NCI-H526 treated with DMSO at 0.1 percent for 48 hours (cell line): ENCODE data around the gene DEUP1.
"Not testable (repeated sequence)": the region's sequence is repeated elsewhere in the genome, so short reads cannot be mapped to it uniquely, and the experiment has no call there.

Experiments
- DNase-seq: peaks from one replicate; lab custom pipeline; 2025; lab: John Stamatoyannopoulos, UW

The DEUP1 gene, protein sequence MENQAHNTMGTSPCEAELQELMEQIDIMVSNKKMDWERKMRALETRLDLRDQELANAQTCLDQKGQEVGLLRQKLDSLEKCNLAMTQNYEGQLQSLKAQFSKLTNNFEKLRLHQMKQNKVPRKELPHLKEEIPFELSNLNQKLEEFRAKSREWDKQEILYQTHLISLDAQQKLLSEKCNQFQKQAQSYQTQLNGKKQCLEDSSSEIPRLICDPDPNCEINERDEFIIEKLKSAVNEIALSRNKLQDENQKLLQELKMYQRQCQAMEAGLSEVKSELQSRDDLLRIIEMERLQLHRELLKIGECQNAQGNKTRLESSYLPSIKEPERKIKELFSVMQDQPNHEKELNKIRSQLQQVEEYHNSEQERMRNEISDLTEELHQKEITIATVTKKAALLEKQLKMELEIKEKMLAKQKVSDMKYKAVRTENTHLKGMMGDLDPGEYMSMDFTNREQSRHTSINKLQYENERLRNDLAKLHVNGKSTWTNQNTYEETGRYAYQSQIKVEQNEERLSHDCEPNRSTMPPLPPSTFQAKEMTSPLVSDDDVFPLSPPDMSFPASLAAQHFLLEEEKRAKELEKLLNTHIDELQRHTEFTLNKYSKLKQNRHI

DNA sequence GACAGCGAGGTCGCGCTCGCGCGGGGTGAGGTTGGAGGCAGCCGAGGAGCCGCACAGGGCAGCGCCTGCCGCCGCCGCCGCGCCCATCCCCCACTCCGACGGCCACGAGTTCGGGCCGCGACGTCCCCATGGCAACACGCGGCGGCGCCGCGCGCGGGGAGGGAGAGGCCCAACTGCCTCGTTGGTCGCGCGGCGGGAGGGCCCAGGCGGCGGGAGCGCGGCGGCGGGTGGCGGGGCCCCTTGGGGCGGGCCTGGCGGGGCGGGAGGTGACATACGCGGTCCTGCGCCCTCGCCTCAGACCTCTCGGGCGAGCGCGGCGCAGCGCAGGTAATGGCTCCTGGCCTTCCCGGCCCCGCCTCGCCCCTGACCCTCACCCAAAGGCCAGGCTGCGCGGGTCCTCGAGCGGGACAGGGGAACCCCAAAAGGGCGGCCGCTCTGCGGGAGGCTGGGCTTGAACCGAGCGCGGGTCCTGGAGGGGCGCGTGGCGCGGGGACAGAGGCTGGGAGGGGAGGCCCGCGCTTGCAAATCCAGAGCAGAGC, at the start of gene DEUP1:
TSS of gene DEUP1 (plus strand) at position 297 of the 539 bp plus-strand sequence. CDS start 1,518 bp downstream, outside the sequence.
- DNase-seq, result peak; percentile 83

DNA sequence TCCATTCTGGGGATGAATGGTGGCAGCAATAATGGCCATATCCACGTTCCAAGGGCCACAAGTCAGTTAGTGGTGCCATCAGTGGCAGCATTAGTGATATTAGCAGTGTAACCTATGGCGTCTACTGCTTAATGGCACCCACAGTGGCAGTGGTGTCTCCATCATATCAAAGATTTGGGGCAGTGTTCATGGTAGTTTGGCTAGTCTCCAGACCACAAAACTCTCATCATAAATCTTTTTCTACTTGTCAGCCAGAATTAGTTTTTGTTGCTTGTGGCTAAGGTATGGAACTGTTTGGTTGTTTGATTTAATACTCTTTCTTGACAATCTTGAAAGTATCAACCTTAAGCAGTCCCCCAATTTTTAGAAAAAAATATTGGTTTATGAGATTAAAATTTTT, 45.1 kb upstream of the DEUP1 start:
- DNase-seq, result no peak

- DNase-seq, result no peak
Measured at GRCh38 chr11:93287434-93287833, 43.1 kb upstream of the DEUP1 start.

GRCh38 chr11:93288079-93288478, 42.5 kb upstream of the DEUP1 start:
- no peak for DNase-seq

DNA sequence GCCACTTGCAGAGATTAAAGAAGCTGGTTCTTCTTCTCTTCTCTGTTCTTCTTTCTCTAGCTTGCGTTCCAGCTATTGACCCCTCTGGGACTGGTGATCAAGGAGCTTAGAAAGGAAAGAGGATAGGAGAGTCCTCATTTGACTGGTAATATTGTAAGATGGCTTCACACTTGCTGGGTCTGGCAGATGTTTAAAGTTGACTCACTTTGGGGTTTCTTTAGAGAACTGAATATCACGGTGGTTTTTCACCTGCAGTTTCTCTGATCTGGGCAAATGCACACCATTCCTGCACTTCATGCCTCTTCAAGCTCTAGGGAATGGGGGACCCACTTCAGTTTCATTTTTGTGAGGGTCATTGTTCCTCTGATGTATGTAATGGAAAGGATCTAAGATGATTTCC, 41.8 kb upstream of the DEUP1 start:
- DNase-seq, result no peak

DNA sequence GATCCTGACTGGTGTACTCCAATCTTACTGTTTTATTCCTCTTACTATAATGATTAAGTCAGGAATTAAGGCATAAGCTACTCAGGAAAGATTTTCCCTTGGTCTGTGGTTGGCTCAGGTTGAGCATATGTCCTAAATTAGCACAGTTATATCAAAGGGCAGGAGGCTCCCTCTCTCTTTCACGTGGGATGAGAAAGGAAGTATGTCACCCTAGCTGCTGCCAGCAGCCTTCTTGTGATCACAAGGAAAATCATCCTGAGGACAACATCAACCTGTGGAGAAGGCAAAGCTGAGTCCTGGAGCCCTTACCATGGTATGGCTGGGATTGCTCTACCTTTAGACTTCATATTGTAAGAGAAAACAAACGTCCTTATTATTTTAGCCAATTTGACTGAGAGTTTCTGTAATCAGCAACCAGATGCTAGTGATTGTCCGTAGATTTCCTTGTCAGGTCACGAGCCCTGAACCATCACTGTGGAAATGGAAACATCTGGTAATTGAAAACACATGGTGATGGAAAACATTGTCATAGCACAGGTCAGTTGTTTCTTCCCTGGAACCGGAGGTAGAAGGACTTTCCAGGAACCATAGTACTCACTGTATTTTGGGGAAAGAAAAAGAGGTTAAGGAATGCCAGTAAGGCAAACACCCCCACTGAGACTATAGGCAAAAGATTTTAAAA, 40.6 kb upstream of the DEUP1 start:
- no peak for DNase-seq

GRCh38 chr11:93291110-93291509, 39.4 kb upstream of the DEUP1 start:
- DNase-seq, result no peak

DNA sequence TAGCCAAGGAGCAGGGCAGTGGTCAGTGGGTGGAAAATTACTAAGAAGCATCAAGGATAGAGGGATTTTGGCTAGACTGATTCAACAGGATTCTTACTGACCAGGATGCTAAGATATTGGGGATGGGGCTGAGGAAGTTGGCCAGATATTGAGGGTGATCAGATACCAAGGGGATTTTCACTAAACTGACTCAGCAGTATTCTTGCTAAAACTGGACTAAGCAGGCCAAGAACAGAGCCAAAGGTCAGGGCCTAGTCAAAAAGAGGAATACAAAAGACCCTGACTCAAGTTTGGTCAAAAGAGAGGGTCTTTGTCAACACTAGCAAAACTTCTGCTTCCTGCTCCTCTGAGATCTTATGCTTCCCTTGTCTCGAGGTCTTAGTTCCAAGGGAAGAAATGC, 38.6 kb upstream of the DEUP1 start:
- DNase-seq, result no peak

GRCh38 chr11:93295921-93296575, 34.5 kb upstream of the DEUP1 start:
- DNase-seq, result no peak

- DNase-seq, result no peak
Measured at GRCh38 chr11:93303689-93304088, 26.9 kb upstream of the DEUP1 start.

DNA sequence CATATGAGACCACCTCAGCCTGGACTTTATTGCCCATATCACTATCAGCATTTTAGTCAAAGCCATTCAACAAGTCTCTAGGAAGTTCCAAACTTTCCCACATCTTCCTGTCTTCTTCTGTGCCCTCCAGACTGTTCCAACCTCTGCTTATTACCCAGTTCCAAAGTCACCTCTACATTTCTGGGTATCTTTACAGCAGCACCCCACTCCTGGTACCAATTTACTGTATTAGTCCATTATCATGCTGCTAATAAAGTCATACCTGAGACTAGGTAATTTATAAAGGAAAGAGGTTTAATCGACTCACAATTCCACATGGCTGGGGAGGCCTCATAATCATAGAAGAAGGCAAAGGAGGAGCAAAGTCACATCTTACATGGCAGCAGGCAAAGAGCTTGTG, 16.1 kb upstream of the DEUP1 start:
- not testable (repeated sequence) for DNase-seq

DNA sequence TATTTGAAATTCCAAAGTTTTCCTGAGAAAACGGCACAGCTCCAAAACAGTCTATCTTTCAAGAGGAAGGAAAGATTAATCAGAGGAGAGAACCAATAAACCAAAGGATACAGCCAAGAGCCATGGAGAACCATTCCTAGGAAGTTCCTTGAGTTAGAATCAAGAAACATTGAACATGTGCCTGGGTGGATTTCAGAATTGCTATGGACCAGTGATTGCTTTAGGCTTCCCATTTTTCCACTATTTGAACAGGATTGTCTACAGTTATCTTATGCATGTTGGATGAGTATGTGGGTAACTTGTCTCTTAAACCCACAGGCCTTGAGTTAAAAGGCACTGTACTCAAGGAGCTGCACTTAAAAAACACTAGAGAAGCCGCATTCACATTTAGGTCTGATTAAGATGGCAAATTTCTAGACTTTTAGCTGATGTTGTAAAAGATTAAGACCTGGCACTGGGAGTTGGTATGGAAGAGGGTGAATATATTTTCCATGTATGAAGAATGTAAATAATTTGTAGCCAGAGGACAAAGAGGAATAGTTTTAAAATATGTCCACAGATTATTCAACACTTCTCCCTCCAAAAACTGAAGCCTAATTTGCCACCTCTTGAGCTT, 11.2 kb upstream of the DEUP1 start:
- DNase-seq, result no peak

DNA sequence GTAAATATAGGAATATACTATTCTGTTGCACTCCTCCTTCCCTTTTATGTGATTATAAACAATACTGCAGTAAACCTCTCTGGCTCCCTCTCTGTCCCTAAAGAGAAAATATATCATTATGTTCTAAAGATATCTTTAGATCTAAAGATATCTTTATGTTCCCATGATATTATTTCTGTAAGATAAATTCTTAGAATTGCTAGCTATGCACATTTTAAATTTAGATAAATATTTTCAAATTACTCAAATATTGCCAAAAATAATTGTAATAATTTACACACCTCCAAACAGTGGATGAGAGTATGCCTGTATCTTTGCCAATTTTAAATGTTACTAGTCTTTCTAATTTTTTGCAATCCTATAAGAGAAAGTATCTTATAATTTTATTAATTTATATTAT, 10.3 kb upstream of the DEUP1 start:
- DNase-seq, result no peak

GRCh38 chr11:93322207-93322606, 8.3 kb upstream of the DEUP1 start:
- no peak for DNase-seq

GRCh38 chr11:93323747-93324146, 6.8 kb upstream of the DEUP1 start:
- DNase-seq, result no peak

DNA sequence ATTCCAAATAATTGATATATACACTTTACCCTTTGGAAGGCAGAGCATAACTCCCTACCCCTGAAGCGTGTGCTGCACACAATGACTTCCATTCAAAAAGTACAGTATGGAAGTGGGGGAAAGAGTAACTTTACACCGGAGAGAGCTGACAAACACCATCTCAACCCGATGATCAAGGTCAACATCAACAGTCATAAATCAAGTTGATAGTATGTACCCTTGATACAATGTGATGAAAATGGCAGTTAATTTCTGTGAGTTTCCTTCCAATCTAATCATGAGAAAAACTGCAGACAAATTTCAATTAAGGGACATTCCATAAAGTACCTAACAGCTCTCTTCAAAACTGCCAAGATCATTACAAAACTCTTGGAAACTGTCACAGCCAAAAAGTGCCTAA, 6.0 kb upstream of the DEUP1 start:
- peak; percentile 29 for DNase-seq

- DNase-seq, result no peak
Measured at GRCh38 chr11:93326681-93327080, 3.9 kb upstream of the DEUP1 start.

GRCh38 chr11:93329936-93330445, 551 bp upstream of the DEUP1 start:
- peak; percentile 83 for DNase-seq

DNA sequence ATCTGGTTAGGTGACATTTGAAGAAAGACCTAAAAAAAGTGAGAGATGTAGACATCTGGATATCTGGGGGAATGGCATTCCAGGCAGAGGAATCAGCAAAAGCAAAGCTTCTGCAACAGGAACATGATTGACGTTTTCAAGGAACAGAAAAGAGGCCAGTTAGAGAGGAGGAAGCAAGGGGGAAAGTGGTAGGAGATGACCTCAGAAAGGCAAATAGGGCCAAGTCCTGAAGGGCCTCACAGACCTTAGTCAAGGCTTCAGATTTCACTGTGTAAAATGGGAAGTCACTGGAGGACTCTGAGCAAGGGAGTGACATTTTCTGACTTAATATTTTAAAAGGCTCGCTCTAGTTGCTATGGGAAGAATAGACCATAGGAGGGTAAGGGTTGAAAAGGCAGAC, 9.7 kb downstream of the DEUP1 start:
- no peak for DNase-seq

- DNase-seq, result no peak
Measured at GRCh38 chr11:93344855-93345333, 14.4 kb downstream of the DEUP1 start.

GRCh38 chr11:93348930-93349329, 18.4 kb downstream of the DEUP1 start:
- no peak for DNase-seq
